DOHH2 (cell line): ENCODE data around the gene ZNF536.

Experiments
- CTCF ChIP-seq: fragments of 200-600 bp; sonication (generic); IDR thresholded peaks from one replicate; pipeline ENCODE4 v1.5.1; 2014; ENCODE audit warnings: antibody characterized with exemption, mild to moderate bottlenecking, low read depth, low read length; ENCODE audit not compliant: poor library complexity, severe bottlenecking
- EZH2phosphoT487 ChIP-seq: fragments of 200-600 bp; sonication (generic); IDR thresholded peaks from 2 replicates; pipeline ENCODE4 v1.6.1; 2017; ENCODE audit warnings: borderline replicate concordance, mild to moderate bottlenecking, antibody characterized with exemption, low read length, moderate library complexity, mixed read lengths

DNA sequence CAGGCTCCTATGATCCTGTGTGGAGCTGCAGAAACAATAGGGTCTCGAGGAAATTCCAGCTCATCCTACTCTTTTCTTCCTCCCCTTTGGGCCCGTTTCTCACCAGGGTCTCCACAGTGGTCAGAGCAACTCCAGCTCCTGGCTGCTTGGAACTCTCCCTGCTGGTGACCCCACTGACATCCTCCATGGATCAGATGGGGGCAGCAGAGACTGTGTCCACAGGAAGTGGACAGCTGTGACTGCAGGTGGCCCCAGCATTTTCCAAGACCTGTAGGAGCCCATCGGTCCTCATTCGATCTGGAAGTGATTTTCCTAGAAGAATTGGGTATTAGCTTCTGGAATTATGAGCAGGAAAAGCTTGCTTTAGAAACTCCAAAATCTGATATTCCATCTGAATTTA is 208.5 kb downstream of the ZNF536 start:
- TF ChIP-seq CTCF (no peak), EZH2phosphoT487 (no peak)
